Measurements from ENCODE around the gene AHCTF1. TPM values are rescaled to one million over a fixed set of nuclear protein-coding genes. Genes with fewer than 3 reads are reported as not detected.

AHCTF1 gene
- total RNA-seq, 2 experiments from 2014 or later: 32.1 to 38.8 TPM

DNA sequence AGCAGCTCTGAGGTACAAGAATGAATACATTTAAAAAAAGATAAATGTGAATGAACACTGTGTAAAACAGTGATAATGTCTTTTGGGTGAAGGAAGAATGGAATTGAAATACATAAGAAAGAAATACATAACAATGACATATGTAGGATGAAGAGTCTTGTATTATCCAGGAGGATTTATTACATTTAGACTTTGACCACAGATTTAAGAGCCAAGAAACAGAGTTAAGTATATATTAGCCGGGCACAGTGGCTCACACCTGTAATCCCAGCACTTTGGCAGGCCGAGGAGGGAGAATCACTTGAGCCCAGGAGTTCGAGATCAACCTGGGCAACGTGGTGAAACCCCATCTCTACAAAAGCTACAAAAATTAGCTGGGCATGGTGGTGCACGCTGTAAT is 127.9 kb downstream of the AHCTF1 start:
- no peak for DNase-seq
- H3K27me3 Mint-ChIP-seq (ENCODE audit: low read depth): no peaks in the 10 kb centered on the region
- CTCF ChIA-PET: interaction anchor here (0.6 kb wide), 1 partner anchor 105 kb away, joined by 3 read pairs; no protein-coding TSS in a partner anchor
- no peaks in the 10 kb centered on the region for H3K4me1 Mint-ChIP-seq (ENCODE audit: low read depth)
- intact Hi-C loops (cut with micrococcal nuclease): no loop called here
- H3K27ac Mint-ChIP-seq: no peak overlapping the region
- H3K36me3 Mint-ChIP-seq (ENCODE audit: low read depth): no peaks in the 10 kb centered on the region
- no peaks in the 10 kb centered on the region for H3K9me3 Mint-ChIP-seq
- no peak overlapping the region for H3K4me3 Mint-ChIP-seq

DNA sequence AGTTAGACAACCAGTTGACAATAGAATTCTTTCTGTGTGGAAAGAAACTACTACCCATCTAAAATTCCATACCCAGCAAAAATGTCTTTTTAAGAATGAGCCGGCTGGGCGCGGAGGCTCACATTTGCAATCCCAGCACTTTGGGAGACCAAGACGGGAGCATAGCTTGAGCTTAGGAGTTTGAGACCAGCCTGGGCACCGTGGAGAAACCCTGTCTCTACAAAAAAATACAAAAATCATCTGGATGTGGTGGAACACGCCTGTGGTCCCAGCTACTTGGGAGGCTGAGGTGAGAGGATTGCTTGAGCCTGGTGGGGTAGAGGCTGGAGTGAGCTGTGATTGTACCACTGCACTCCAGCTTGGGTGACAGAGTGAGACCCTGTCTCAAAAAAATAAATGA is 128.4 kb downstream of the AHCTF1 start:
- Mint-ChIP-seq H3K4me3 (no peak overlapping the region), H3K27ac (no peak overlapping the region), H3K9me3 (no peaks in the 10 kb centered on the region), H3K36me3 (ENCODE audit: low read depth) (no peaks in the 10 kb centered on the region), H3K27me3 (ENCODE audit: low read depth) (no peaks in the 10 kb centered on the region), H3K4me1 (ENCODE audit: low read depth) (no peaks in the 10 kb centered on the region)
- intact Hi-C loops (cut with micrococcal nuclease): no loop called here
- CTCF ChIA-PET: no interaction called here
- DNase-seq: no peak

DNA sequence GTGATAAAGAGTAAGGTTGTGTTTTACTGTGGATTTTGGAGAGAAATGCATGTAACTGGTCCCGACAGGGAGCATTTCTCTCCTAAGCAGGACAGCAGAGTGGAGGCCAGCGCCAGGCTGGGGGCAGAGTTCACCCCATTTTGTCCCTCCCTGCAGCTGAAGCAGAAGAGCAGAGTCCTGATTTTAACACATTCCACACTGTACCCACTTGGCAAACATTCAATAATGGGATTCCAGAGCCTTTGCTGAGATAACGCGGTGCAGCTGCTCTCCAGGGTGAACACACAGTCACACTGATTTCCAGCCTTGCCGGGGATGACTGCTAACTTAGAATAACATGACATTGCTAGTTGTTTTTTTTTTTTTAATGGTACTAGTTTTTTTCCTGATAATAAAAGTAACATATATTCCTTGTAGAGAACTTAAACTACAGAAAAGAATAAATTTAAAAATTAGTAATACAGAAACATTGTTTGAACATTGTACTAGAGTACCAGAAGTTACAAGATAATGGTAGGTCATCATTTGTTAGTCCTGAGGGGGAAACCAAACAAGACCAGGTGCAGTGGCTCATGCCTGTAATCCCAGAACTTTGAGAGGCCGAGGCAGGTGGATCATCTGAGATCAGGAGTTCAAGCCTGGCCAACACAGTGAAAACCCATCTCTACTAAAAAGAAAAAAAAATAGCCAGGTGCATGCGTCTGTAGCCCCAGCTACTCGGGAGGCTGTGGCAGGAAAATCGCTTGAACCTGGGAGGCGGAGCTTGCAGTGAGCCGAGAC is 130.3 kb downstream of the AHCTF1 start:
- Mint-ChIP-seq H3K27ac (no peak overlapping the region), H3K36me3 (ENCODE audit: low read depth) (no peaks in the 10 kb centered on the region), H3K4me1 (ENCODE audit: low read depth) (no peaks in the 10 kb centered on the region), H3K27me3 (ENCODE audit: low read depth) (no peaks in the 10 kb centered on the region), H3K9me3 (no peaks in the 10 kb centered on the region), H3K4me3 (no peak overlapping the region)
- intact Hi-C loops (cut with micrococcal nuclease): no loop called here
- no peak for DNase-seq
- CTCF ChIA-PET: no interaction called here

DNA sequence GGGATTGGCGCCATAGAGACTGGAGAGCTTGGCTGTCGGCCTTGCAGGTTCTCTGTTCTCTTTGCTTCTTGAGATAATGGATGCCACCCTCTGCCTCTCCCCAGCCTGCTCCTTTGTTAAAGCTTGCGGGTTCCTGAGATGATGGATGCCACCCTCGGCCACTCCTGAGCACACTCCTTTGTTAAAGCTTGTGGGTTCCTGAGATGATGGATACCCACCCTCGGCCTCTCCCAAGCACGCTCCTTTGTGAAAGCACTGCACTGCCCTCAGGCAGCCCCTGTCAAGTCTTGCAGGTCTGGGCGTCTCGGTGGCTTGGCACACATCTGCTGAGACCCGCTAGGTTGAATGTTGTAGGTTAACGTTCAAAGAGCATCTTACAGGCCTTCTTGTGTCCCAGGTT is 131.0 kb downstream of the AHCTF1 start:
- Mint-ChIP-seq H3K4me1 (ENCODE audit: low read depth) (no peaks in the 10 kb centered on the region), H3K36me3 (ENCODE audit: low read depth) (no peaks in the 10 kb centered on the region), H3K27ac (no peak overlapping the region), H3K27me3 (ENCODE audit: low read depth) (no peaks in the 10 kb centered on the region), H3K4me3 (no peak overlapping the region), H3K9me3 (no peaks in the 10 kb centered on the region)
- no peak for DNase-seq
- intact Hi-C loops (cut with micrococcal nuclease): no loop called here
- CTCF ChIA-PET: no interaction called here

DNA sequence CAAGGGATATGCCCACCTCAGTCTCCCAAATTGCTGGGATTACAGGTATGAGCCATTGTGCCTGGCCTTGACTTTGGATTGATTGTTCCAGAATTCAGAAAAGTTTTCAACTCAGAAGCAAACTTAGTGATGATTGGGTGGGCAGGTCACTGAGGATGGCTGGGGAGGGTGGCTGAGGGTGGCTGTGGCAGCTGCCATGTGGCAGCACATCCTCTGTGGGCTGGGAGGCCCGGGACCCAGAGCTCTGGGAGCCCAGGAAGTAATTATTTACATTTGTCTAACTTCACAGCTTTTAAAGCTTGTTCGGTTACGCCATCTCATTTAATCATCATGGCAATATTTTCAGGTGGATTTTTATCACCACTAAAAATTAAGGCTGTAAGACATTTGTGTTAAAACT is 131.4 kb downstream of the AHCTF1 start:
- no peaks in the 10 kb centered on the region for H3K4me1 Mint-ChIP-seq (ENCODE audit: low read depth)
- CTCF ChIA-PET: no interaction called here

DNA sequence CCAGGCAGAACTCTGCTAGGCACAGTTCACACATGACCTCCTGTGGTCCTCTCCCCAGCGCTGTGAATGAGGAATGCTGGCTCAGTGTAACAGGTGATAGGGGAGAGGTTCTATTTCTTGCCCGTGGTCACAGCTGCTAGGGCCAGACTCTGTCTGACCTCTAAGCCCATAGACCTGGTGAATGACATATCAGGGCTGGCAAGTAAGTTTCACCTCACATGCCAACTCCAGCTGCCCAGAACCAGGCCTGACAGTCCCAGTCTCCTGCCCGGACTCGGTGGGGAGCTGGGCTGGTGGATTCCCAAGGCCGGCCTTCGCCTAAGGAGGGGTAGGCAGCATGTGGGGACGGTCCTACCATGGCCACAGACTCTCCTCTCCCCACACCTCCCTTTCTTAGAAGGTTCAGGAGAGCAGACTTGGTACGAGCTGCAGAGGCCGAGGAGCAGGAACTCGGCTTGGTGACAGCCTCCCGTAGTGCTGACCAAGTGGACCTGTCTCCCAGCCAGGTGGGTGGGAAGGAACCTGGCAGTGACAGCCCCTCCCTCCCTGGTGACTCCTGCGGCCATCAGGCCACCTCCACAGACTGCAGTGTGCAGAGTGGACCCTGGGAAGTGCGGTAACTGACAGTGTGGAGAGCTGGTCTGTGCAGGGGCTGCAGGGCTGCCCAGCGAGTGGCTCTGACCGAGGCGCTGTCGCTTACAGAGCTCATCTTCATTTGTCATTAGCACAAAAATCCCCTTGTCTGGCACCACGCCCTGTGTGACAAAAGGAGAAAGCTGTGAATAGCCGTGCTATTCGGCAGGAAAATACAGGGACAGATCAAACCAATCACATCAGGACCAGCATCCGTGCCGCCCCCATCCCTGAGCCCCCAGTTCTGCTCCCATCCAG is 132.9 kb downstream of the AHCTF1 start:
- no peaks in the 10 kb centered on the region for H3K9me3 Mint-ChIP-seq
- H3K36me3 Mint-ChIP-seq (ENCODE audit: low read depth): no peaks in the 10 kb centered on the region
- H3K4me3 Mint-ChIP-seq: no peak overlapping the region
- CTCF ChIA-PET: no interaction called here
- no peaks in the 10 kb centered on the region for H3K27me3 Mint-ChIP-seq (ENCODE audit: low read depth)
- no peaks in the 10 kb centered on the region for H3K4me1 Mint-ChIP-seq (ENCODE audit: low read depth)
- intact Hi-C loops (cut with micrococcal nuclease): no loop called here
- H3K27ac Mint-ChIP-seq: no peak overlapping the region
- no peak for DNase-seq

More for the DNA sequence above, 131.4 kb downstream of the AHCTF1 start:
- no peak overlapping the region for H3K27ac Mint-ChIP-seq
- DNase-seq: no peak
- H3K27me3 Mint-ChIP-seq (ENCODE audit: low read depth): no peaks in the 10 kb centered on the region
- no peaks in the 10 kb centered on the region for H3K36me3 Mint-ChIP-seq (ENCODE audit: low read depth)
- intact Hi-C loops (cut with micrococcal nuclease): no loop called here
- no peaks in the 10 kb centered on the region for H3K9me3 Mint-ChIP-seq
- H3K4me3 Mint-ChIP-seq: no peak overlapping the region

DNA sequence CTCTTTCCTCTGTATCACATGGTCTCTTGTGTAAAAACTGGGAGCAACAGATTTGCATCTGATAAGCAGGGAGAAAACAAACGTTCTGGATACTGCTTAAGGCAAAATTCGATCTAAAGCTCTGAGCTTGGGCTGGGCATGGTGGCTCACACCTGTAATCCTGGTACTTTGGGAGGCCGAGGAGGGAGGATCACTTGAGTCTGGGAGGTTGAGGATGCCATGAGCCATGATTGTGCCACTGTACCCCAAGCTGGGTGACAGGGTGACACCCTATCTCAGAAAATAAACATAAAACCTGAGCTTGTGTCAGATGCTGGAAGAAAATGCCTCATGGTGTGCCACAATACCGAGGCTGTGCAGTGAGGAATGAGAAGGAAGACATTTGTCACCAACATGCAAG is 133.6 kb downstream of the AHCTF1 start:
- H3K27ac Mint-ChIP-seq: no peak overlapping the region
- no peak overlapping the region for H3K4me3 Mint-ChIP-seq
- no peaks in the 10 kb centered on the region for H3K9me3 Mint-ChIP-seq
- H3K4me1 Mint-ChIP-seq (ENCODE audit: low read depth): no peaks in the 10 kb centered on the region
- no peaks in the 10 kb centered on the region for H3K27me3 Mint-ChIP-seq (ENCODE audit: low read depth)
- H3K36me3 Mint-ChIP-seq (ENCODE audit: low read depth): no peaks in the 10 kb centered on the region
- CTCF ChIA-PET: no interaction called here
- no peak for DNase-seq
- intact Hi-C loops (cut with micrococcal nuclease): no loop called here

DNA sequence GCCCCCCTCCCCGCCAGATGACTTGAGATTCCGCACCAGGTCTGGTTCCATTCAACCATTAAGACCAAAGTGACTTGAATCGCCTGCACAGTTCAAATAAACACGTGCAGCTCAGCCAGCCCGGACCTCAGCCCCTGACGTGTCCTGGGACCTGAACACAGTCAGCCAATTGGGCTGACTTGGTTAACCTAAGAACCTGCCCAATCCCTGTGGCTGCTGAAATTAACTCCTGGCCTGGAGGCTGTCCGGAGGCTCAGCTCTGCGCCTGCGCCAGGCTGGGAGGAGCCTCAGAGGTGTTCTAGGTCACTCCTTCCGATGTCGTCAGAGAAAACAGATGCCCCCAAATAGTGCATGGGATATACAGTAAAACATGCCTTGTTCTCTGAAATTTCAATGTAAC is 134.2 kb downstream of the AHCTF1 start:
- Mint-ChIP-seq H3K4me3 (no peak overlapping the region), H3K27ac (no peak overlapping the region), H3K9me3 (no peaks in the 10 kb centered on the region), H3K4me1 (ENCODE audit: low read depth) (no peaks in the 10 kb centered on the region), H3K27me3 (ENCODE audit: low read depth) (no peaks in the 10 kb centered on the region), H3K36me3 (ENCODE audit: low read depth) (no peaks in the 10 kb centered on the region)
- CTCF ChIA-PET: no interaction called here
- intact Hi-C loops (cut with micrococcal nuclease): no loop called here
- no peak for DNase-seq

DNA sequence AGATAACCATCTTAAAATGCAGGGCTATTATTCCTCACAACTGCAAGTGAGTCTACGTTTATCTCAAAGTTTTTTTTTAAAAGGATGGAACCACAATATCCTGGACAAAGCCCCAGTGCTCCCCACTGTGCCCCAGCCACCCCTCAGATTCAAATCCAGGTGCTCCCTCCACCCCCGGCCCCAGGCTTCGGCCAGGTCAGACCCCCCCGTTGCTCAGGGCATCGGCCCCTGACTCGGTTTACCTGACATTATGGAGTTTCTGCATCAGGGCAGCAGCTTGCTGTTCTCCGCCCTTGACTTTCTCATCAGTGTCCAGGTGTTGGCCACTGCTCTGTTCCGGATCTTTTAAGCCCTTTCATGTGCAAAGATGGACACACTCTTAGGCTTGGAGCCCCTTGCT is 134.6 kb downstream of the AHCTF1 start:
- Mint-ChIP-seq H3K27me3 (ENCODE audit: low read depth) (no peaks in the 10 kb centered on the region), H3K9me3 (no peaks in the 10 kb centered on the region), H3K27ac (no peak overlapping the region), H3K36me3 (ENCODE audit: low read depth) (no peaks in the 10 kb centered on the region), H3K4me3 (no peak overlapping the region), H3K4me1 (ENCODE audit: low read depth) (no peaks in the 10 kb centered on the region)
- CTCF ChIA-PET: no interaction called here
- no peak for DNase-seq
- intact Hi-C loops (cut with micrococcal nuclease): no loop called here

DNA sequence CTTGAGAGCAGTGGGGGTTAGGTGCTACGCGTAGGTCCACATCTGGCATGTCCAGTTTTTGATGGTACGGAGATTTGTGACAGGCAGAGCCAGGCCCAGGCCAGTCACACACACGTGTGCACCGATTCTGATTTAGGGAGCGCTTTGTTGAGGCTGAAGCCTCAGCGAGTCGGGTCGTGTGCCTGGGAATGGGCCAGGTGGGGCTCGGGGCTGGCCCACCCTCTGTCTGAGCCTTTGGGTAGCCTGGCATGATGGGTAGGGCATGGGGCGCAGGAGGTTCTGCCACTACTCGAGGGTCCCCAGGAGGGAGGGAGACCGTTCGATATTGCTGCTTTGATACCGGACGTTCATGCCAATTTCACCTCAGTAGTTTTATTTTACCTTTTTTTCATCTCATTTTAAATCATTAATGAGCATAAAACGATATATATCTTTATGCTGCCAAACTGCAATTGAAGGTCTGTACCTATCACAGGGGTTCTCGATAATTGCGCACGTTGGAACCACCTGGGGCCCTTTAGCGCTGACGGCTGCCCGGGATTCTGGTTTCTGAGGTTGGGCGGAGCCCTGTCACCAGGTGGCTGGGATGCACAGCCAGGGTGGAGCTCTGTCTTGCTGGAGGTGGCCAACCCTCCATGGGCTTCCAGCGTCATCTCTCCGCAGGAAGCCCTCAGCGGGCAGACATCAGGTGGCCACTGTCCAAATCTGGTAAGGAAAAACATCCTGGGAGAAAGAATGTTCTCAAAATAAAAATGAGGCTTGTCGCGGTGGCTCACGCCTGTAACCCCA is 135.6 kb downstream of the AHCTF1 start:
- no peaks in the 10 kb centered on the region for H3K27me3 Mint-ChIP-seq (ENCODE audit: low read depth)
- CTCF ChIA-PET: no interaction called here
- H3K9me3 Mint-ChIP-seq: no peaks in the 10 kb centered on the region
- H3K4me1 Mint-ChIP-seq (ENCODE audit: low read depth): no peaks in the 10 kb centered on the region
- no peak overlapping the region for H3K4me3 Mint-ChIP-seq
- intact Hi-C loops (cut with micrococcal nuclease): no loop called here
- H3K27ac Mint-ChIP-seq: no peak overlapping the region
- H3K36me3 Mint-ChIP-seq (ENCODE audit: low read depth): no peaks in the 10 kb centered on the region
- no peak for DNase-seq

DNA sequence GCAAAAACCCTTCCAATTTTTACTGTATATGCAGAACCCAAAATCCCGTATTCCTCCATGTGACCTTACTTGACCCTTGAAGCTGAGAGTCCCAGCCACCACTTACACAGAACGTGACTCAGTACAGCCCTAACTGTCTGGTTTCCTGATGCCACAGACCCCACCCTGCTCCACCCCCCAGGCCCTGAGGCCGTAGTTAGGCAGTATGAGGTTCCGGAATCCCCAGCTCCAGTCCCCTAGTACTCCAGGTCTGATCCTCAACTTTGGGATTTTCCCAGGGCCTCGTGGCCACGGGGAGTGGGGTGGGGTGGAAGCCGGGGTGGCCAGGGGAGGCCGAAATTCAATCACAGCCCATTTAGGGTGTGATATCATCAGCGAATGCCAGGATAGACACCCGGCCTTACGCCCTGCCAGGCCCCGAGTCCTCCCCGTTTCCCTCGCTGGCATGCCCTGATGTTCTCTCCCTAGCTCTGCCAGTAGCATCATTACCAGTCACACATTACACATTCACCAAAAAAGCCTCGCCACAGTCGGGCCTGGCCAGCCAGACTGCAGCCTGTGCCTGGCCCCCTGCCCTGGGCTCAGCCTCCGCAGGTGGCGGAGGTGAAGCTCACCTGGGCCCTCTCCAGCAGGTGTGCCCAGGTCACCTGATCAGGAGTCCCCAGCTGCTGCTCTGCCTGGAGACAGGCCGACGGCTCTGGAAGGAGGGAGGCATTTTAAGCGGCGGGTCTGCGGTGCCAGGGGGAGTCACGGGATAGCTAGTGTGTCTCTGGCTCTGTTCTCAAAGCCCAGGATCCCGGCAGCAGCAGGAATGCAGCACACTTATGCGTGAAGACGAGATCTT is 136.7 kb downstream of the AHCTF1 start:
- Mint-ChIP-seq H3K27ac (no peak overlapping the region), H3K4me3 (no peak overlapping the region), H3K9me3 (no peaks in the 10 kb centered on the region), H3K4me1 (ENCODE audit: low read depth) (no peaks in the 10 kb centered on the region), H3K27me3 (ENCODE audit: low read depth) (peaks cover 8% of the 10 kb centered on the region), H3K36me3 (ENCODE audit: low read depth) (no peaks in the 10 kb centered on the region)
- CTCF ChIA-PET: no interaction called here
- no peak for DNase-seq
- intact Hi-C loops (cut with micrococcal nuclease): no loop called here
